GM21526 (cell line): Measurements from ENCODE around the gene TMCC2.
"Not testable (repeated sequence)": the region's sequence is repeated elsewhere in the genome, so short reads cannot be mapped to it uniquely, and the experiment has no call there.

Source experiments
- ATAC-seq: cut with Tn5 transposase; IDR thresholded peaks from one replicate; pipeline ENCODE4 v1.9.1; 2021; ENCODE audit warnings: moderate library complexity; ENCODE audit not compliant: unreplicated experiment, low FRiP score

TMCC2 gene

DNA sequence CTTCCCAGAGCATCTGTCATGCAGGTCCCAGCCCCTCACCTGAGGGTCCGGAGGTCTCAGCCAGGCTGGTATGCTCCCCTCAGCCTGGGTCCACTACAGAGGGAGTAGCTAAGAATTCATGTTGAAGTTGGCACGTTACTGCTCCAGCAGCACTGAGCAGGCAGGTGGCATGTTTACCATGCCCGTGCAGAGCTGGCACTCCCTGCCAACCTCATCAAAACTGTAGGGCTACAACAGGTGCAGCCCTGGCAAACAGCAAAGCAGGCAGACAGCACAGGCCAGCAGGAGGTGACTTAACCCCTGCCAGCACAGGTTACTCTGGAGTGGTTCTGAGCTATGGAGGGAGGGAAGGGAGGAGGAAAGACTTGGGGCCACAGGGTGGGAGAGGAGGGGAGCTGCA is 47.4 kb downstream of the TMCC2 start:
- no peak for ATAC-seq

- no peak for ATAC-seq
Observed at GRCh38 chr1:205275916-205276688, 48.4 kb downstream of the TMCC2 start.

DNA sequence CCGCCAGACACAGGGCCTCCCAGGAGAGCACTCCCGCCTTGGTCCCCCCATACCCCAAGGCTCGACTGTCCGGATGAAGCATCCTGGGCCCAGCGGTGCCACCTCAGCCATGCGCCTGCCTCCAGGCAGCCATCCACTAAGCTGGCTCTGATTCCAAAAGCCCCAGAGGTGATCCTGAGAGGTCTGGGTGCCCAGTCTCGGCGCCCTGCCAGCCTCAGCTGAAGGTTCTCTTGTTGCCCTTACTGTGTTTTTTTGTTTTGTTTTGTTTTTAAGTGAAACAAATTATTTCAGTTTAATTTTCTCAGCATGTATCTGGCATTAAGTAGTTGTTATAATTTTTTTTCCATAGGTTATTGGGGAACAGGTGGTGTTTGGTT is 48.9 kb downstream of the TMCC2 start:
- no peak for ATAC-seq

- ATAC-seq, result no peak
Observed at GRCh38 chr1:205279986-205280385, 52.2 kb downstream of the TMCC2 start.

DNA sequence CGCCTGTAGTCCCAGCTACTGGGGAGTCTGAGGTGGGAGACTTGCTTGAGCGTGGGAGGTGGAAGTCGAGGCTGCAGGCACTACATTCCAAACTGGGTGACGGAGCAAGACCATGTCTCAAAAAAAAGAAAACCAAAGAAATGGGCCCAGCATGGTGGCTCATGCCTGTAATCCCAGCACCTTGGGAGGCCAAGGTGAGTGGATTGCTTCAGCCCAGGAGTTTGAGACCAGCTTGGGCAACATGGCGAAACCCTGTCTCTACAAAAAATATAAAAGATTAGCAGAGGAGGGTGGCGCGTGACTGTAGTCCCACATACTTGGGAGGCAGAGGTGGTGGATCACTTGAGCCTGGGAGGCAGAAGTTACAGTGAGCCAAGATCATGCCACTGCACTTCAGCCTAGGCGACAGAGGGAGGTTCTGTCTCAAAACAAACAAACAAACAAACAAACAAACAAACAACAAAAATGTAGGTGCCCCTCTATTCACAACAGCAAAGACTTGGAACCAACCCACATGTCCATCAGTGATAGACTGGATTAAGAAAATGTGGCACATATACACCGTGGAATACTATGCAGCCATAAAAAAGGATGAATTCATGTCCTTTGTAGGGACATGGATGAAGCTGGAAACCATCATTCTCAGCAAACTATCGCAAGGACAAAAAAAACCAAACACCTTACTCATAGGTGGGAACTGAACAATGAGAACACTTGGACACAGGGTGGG is 53.1 kb downstream of the TMCC2 start:
- not testable (repeated sequence) for ATAC-seq

- ATAC-seq, result no peak
Observed at GRCh38 chr1:205283270-205284147, 55.8 kb downstream of the TMCC2 start.

DNA sequence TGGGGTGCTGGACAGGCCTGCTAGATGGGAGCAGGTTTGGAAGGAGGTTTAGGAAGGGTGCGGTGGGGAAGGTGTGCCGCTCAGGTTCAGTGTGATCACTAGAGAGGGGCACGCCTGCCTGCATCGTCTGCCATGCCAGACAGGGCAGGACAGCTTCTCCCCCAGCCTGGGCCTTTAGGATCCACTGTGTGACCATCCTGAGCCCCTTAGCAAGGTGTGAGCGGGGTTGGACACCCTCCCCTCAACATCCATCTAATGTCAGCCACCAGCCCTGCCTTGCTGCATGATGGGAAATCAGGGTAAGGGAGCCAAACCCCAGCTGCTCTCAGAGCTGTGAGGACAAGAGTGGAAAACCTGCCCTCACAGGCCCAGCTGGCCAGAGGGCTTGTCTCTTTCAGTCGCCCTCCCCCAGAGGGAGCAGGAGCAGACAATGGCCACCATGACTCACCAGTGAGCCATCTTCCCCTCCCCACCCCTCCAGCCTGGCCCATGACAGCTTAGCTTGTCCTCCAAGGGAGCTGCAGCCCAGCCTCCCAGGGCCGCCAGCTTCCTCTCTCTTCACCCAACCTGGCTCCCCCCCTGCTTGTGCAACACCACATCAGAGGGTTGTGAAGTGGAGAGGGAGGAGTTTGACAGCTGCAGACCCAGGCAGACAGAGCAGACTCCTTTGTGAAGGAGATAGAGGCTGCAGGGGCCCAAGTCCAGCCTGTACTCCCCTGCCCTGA is 56.8 kb downstream of the TMCC2 start:
- ATAC-seq, result no peak

GRCh38 chr1:205285381-205286101 is 57.8 kb downstream of the TMCC2 start:
- no peak for ATAC-seq

GRCh38 chr1:205286335-205286950 is 58.7 kb downstream of the TMCC2 start:
- no peak for ATAC-seq

- no peak for ATAC-seq
Observed at GRCh38 chr1:205287076-205287475, 59.3 kb downstream of the TMCC2 start.

DNA sequence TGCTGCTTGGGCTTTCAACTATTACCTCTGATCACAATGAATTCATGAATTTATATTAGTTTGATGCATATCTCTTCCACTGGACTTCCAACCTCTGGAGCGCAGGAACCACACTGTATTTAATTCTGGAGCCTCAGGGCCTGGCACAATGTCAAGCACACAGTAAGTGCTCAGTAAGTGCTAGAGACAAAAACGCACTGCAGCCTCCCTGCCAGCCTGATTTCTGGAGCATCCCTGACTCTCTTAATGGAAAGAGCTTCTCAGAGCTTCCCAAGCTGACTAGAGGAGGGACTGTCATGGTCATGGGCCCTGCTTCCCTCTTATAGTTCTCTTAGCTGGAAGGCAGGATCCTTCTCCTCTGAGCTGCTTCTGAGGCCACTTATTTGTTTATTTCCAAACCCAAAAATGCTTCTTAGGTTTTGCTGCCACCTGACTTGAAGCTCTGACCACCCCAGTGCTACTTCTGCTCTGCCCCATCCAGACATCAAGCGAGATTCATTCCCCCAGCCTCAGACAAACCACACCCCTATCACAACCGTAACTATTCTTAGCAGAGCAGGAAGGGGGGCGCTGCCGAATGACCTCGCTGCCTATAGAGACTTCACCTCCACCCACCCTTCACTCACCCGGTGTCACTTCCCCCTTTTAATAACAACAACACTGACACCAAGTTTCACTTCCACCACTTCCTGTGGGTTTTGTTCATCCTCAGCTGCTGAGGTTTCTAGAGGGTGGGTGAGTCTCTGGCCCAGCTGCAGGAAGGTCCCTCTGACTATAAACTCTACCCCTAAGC is 60.2 kb downstream of the TMCC2 start:
- peak; percentile 83 for ATAC-seq

- ATAC-seq, result no peak
Observed at GRCh38 chr1:205291596-205291995, 63.9 kb downstream of the TMCC2 start.

DNA sequence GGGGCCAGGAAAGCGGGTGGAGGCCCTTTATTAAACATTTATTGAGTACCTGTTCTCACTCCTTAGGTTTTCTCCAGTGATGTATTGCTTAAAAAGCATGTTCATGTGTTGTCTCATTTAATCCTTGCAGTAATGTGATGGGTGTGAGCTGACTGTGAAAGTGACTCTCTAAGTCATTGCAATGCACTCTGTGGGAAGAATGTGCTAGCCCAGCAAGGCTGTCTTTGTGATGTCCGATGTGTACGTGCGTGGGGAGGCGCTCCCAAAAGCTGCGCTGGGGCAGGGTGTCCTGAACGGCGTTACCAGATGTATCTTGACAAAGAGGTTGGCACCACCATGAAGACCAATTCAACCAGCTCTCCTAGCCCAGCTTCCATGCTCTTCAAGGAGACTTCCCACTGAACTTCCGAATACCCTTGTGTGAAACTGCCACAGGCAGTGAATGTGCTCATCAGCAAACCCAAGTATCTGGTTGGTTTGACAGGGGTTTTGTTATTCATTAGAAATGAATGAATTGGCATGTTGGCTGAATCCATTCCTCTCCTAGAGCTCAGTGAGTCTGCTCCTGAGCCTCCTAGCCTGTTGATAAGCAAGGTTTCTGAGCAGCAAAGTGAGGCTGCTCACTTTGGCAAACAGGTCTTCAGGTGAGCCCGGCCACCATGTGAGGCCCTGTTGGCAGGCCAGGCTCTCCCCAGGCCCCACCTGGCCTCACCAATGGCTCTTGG is 65.8 kb downstream of the TMCC2 start:
- ATAC-seq, result no peak

GRCh38 chr1:205294175-205294917 is 66.6 kb downstream of the TMCC2 start:
- ATAC-seq, result no peak

- ATAC-seq, result no peak
Observed at GRCh38 chr1:205294934-205295333, 67.2 kb downstream of the TMCC2 start.

DNA sequence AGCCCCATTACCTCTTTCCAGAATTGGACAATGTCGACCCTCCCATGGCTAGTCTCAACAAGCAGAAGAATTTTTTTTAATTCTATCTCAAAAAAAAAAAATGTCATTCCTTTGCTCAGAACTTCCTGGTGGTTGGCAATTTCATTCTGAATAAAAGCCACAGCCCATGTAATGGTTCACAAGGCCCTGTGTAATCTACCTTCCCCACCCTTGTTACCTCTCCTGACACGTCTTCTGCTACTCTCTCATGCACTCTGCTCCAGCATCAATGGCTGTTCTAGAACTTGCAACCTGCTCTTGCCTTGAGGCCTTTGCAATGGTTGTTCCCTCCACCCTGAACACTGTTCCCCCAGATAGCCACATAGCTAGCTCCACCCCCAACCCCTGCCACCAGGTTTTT is 68.4 kb downstream of the TMCC2 start:
- no peak for ATAC-seq

DNA sequence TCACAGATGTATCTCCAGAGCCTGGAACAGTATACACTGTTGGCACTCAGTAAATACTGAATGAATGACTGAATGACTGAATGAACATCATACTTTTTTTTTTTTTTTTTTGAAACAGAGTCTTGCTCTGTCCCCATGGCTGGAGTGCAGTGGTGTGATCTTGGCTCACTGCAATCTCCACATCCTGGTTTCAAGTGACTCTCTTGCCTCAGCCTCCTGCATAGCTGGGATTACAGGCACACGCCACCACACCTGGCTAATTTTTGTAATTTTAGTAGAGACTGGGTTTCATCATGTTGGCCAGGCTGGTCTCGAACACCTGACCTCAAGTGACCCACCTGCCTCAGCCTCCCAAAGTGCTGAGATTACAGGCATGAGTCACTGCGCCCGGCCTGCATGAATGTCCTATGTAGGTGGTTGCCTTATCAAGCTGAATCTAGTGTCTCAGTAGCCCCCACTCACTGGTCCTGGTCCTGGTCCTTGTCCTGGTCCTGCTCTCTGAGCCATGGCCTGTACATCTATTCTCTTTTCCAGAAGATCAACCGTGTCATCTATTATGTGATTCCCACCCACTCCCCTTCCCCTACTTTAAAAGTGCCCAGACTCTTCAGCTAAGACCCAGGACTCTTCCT is 69.9 kb downstream of the TMCC2 start:
- not testable (repeated sequence) for ATAC-seq
